Brain pericyte (primary cell): ENCODE measurements around the gene ARHGAP9.
"Not testable (repeated sequence)": the region's sequence is repeated elsewhere in the genome, so short reads cannot be mapped to it uniquely, and the experiment has no call there.

Source experiments
- DNase-seq: peaks from one replicate; pipeline ENCODE4 v3.0.0-alpha.2; 2012; ENCODE audit warnings: low read depth, low spot score

ARHGAP9 gene

DNA sequence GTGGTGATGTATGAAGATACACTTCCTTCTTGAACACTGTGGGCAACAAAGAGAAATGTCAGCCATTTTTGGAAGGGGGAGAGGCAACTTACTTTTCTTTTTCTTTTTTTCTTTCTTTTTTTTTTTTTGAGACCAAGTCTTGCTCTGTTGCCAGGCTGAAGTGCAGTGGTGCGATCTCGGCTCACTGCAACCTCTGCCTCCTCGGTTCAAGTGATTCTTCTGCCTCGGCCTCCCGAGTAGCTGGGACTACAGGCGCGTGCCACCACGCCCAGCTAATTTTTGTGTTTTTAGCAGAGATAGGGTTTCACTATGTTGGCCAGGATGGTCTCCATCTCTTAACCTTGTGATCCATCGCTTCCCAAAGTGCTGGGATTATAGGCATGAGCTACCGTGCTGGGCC lies 38.1 kb upstream of the ARHGAP9 start:
- DNase-seq: not testable (repeated sequence)

DNA sequence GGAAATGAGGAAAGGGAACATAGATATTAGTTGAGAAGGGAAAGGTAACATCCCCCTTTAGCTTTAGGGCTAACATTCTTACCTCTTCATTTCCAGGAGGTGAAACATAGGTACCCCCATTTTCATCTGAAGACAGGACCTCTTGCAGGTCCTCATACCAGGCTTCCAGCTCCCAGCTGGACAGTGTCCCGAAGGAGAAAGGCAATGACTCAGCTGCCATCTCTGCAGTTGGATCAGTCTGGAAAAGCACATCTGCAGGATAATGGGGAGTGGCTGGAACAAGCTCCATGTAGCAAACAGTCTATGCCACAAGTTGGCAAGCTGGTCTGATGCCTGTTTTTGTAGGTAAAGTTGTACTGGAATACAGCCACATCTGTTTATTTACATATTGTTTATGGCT lies 37.5 kb upstream of the ARHGAP9 start:
- DNase-seq: no peak

DNA sequence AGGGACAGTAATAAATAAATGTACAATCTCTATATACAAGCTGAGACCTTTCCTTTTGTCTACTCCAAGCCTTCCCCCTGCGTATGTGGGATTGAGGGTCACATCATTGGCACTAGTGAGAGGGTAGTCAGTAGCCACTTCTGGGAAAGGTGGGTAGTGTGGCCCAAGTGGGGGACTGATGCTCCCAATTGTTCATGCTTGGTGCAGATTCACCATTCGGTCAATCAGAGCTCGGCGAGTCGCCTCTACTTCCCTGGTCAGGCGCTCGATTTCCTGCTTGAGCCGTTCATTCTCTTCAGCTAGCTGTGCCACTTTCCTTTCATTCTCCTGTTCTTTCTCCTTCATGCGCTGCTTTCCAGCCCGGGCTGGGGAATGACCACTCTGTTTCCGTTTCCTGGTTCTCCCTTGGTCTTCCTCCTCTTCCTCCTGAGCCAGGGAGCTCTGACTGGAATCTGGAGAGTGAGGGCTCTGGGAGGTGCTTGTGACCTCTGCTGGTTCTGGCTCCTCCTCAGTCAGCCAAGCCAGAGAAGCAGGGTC lies 37.0 kb upstream of the ARHGAP9 start:
- DNase-seq: no peak

DNA sequence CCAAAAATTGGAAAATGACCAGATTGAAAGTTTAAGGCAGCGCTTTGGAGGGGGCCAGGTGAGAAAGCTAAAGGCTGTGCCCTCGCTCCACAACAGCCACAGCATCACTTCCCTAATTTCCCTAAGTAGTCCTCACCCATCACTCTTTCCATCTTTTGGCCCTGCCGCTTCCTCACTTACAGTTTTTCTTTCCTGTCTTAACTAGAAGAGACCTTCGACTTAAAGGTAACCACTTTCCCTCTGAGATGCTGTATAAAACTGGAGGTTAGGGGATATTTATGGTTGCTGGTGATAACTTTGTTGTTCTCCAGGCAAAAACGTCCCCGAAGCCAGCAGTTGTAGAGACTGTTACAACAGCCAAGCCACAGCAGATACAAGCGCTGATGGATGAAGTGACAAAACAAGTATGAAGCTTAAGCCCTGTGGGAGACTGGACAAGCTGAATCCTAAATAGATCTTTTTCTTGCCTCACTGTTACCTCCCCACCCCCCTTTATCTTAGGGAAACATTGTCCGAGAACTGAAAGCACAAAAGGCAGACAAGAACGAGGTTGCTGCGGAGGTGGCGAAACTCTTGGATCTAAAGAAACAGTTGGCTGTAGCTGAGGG lies 36.4 kb upstream of the ARHGAP9 start:
- DNase-seq: no peak

DNA sequence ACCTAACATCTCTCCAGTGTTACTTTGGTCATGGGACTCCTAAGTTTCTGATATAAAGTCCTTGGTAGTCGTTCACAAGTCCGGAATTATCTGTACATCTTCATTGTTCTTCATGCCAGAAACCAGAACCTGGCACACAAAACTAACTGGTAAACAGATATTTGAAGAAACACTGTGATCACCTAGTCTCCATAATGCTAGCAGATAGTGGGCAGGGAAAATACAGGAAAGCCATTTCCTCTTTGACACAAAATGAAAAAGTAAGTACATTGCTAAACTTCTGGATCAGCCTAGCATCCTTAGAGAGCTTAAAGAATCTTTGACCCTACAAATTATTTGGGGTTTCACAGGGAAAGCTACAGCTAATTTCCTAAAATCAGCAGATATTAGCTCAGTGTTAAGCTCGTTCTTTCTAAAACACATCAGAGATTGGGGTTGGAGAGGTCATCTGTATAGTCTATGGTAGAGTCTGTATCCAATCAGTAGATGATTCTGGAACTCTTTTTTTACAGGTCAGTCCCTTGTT lies 35.8 kb upstream of the ARHGAP9 start:
- DNase-seq: no peak

DNA sequence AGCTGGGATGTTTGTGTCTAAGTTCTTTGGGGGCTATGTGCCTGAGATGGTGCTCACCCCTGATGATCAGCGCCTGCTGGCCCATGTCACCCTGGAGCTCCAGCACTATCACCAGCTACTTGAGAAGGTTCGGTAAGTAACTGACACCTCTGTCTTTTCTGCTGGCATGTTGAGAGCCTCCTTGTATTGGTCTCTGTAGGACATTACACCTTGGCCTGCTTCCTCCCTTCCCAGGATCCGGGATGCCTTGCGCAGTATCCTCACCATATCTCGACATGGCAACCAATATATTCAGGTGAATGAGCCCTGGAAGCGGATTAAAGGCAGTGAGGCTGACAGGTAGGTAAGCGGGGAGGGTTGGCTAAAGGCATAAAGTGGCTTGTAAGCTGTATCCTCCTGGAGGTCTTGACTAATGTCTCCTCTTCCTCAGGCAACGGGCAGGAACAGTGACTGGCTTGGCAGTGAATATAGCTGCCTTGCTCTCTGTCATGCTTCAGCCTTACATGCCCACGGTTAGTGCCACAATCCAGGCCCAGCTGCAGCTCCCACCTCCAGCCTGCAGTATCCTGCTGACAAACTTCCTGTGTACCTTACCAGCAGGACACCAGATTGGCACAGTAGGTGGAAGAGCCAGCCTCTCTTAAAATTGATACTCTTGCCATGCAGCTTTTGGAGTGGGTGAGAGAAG lies 35.2 kb upstream of the ARHGAP9 start:
- no peak for DNase-seq

DNA sequence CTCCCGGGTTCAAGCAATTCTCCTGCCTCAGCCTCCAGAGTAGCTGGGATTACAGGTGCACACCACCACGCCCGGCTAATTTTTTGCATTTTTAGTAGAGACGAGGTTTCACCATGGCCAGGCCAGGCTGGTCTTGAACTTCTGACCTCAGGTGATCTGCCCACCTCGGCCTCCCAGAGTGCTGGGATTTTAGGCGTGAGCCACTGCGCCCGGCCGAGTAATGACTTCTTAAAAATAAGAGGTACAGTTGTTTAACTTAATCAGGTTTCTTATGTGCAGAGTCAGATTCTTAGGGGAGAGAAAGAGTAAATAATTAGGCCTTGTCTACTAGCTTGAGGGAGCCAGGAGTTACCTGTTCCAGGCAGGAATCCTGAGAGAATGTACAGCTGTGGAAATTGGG lies 34.6 kb upstream of the ARHGAP9 start:
- not testable (repeated sequence) for DNase-seq

DNA sequence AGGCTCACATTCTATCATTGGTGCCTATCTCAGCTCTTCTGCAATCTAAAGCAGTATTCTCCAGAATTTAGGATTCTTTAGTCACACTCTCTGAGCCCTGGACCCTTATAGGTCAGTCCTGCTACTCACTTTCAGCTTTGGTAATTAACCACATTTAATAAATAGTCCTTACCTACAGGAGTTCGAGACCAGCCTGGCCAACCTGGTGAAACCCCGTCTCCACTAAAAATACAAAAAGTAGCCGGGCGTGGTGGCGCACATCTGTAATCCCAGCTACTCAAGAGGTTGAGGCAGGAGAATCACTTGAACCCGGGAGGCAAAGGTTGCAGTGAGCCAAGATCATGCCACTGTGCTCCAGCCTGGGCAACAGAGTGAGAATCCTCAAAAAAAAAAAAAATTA lies 34.0 kb upstream of the ARHGAP9 start:
- DNase-seq: not testable (repeated sequence)

DNA sequence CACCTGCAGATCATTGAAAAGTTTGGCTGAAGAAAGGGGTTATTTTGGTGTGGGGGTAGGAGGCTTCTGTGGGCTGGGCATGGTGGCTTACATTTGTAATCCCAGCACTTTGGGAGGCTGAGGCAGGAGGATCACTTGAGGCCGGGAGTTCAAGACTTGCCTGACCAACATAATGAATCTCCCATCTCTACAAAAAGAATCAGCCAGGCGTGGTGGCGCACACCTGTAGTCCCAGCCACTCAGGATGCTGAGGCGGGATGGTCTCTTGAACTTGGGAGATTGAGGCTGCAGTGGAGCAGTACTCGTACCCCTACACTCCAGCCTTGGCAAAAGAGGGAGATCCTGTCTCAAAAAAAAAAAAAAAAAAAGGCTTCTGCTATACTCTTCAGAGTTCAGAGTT lies 33.6 kb upstream of the ARHGAP9 start:
- no peak for DNase-seq

DNA sequence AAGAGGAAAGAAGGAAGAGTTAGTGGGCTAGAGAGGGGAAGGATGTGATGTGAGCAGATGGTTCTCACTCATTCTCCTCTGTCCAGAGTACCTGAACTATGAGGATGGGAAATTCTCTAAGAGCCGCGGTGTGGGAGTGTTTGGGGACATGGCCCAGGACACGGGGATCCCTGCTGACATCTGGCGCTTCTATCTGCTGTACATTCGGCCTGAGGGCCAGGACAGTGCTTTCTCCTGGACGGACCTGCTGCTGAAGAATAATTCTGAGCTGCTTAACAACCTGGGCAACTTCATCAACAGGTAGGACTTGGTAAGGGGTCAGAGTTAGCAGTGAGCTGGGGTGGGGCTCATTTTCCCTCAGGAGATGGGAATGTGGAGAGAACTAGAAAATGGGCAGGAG lies 33.0 kb upstream of the ARHGAP9 start:
- DNase-seq: no peak

DNA sequence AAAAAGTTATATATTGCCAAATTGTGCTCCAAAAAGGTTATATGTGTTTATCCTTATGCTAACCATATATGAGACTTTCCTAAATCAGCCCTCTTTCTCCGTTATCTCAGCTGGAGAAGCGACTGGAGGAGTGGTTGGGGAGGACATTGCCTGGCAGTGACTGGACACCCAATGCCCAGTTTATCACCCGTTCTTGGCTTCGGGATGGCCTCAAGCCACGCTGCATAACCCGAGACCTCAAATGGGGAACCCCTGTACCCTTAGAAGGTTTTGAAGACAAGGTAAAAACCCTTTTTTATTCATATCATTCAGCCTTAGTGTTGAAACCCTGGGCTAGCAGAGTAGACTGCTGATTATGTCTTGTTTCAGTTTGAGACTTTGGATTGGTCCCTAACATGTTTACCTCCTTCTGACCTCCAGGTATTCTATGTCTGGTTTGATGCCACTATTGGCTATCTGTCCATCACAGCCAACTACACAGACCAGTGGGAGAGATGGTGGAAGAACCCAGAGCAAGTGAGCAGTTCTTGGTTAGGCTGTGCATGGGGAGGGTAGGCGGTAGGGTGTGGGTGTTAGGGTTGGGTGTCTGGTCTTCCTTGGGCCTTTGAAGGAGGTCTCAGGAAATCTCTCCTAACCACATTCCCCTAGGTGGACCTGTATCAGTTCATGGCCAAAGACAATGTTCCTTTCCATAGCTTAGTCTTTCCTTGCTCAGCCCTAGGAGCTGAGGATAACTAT lies 32.1 kb upstream of the ARHGAP9 start:
- DNase-seq: no peak

DNA sequence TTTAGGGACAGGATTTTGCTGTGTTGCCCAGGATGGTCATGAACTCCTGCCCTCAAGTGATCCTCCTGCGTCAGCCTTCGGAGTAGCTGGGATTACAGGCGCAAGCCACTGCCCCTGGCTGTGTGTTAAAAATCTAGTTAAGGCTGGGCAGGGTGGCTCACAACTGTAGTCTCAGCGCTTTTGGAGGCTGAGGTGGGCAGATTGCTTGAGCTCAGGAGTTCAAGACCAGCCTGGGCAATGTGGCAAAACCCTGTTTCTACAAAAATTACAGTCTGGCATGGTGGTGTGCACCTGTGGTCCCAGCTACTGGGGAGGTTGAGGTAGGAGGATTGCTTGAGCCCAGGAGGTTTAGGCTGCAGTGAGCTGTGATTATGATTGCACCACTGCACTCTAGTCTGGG lies 31.5 kb upstream of the ARHGAP9 start:
- no peak for DNase-seq

DNA sequence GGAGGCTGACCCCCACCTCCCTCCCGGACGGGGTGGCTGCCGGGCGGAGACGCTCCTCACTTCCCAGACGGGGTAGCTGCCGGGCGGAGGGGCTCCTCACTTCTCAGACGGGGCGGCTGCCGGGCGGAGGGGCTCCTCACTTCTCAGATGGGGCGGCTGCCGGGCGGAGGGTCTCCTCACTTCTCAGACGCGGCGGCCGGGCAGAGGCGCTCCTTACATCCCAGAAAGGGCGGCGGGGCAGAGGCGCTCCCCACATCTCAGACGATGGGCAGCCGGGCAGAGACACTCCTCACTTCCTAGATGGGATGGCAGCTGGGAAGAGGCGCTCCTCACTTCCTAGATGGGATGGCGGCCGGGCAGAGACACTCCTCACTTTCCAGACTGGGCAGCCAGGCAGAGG lies 28.1 kb upstream of the ARHGAP9 start:
- not testable (repeated sequence) for DNase-seq

DNA sequence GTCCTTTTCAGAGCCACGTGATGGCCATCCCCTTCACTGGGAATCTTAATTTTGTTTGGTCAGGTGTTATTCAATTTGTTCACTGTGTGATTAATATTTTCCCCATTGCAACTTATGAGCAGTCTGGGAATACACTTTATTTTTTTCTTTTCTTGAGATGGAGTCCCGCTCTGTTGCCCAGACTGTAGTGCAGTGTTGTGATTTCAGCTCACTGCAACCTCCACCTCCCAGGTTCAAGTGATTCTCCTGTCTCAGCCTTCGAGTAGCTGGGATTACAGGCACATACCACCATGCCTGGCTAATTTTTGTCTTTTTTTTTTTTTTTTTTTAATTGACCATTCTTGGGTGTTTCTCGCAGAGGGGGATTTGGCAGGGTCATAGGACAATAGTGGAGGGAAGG lies 26.9 kb upstream of the ARHGAP9 start:
- not testable (repeated sequence) for DNase-seq

DNA sequence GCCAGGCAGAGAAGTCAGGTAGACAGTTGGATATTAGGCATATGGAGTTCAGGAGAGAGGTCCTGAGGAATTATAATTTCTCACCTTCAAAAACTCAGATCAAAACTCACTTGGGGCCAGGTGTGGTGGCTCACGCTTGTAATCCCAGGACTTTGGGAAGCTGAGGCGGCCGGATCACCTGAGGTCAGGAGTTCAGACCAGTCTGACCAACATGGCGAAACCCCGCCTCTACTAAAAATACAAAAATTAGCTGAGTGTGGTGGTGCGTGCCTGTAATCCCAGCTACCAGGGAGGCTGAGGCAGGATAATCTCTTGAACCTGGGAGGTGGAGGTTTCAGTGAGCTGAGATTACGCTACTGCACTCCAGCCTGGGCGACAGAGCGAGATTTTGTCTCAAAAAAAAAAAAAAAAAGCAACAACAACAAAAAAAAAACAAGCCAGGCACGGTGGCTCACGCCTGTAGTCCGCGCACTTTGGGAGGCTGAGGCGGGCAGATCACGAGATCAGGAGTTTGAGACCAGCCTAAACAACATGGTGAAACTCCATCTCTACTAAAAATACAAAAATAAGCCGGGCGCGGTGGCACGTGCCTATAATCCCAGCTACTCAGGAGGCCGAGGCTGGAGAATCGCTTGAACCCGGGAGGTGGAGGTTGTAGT lies 22.8 kb upstream of the ARHGAP9 start:
- DNase-seq: not testable (repeated sequence)

DNA sequence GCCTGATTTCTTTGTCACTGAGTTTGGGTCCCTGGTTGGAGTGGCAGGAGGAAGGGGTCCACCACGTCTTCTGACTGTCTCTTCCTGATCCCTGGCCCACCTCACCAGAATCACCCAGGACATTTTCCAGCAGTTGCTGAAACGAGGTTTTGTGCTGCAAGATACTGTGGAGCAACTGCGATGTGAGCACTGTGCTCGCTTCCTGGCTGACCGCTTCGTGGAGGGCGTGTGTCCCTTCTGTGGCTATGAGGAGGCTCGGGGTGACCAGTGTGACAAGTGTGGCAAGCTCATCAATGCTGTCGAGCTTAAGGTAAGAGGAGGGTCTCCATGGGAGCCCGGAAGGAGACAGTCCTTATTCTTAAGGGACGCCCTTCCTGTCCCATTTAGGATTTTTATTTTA lies 20.5 kb upstream of the ARHGAP9 start:
- DNase-seq: no peak

DNA sequence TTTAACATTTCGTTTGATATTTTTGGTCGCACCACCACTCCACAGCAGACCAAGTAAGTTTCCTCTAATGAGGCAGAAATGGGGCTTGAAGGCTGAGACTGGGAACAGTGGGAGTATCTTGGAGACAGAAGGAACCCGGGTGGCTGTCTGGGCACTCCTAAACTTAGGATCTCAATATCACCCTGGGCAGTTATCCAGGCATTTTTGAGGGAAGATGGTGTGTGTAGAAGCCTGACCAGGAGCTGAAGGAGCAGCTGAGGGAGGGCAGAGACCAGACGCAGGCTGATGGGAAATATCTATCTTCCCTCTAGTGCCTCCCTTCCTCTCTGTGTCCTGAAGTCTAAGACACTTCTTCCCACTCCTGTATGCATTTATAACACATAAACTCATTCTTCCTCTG lies 18.9 kb upstream of the ARHGAP9 start:
- DNase-seq: no peak

DNA sequence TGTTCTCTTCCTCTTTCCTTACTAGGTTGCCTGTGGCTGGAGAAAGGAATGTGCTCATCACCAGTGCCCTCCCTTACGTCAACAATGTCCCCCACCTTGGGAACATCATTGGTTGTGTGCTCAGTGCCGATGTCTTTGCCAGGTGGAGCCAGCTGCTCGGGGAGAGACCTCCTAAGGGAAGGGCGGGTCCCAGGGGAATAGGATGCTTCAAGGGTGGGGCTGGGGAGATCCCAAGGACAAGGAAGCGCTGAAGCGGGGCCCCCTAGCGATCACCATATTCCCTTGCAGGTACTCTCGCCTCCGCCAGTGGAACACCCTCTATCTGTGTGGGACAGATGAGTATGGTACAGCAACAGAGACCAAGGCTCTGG lies 18.5 kb upstream of the ARHGAP9 start:
- DNase-seq: no peak

DNA sequence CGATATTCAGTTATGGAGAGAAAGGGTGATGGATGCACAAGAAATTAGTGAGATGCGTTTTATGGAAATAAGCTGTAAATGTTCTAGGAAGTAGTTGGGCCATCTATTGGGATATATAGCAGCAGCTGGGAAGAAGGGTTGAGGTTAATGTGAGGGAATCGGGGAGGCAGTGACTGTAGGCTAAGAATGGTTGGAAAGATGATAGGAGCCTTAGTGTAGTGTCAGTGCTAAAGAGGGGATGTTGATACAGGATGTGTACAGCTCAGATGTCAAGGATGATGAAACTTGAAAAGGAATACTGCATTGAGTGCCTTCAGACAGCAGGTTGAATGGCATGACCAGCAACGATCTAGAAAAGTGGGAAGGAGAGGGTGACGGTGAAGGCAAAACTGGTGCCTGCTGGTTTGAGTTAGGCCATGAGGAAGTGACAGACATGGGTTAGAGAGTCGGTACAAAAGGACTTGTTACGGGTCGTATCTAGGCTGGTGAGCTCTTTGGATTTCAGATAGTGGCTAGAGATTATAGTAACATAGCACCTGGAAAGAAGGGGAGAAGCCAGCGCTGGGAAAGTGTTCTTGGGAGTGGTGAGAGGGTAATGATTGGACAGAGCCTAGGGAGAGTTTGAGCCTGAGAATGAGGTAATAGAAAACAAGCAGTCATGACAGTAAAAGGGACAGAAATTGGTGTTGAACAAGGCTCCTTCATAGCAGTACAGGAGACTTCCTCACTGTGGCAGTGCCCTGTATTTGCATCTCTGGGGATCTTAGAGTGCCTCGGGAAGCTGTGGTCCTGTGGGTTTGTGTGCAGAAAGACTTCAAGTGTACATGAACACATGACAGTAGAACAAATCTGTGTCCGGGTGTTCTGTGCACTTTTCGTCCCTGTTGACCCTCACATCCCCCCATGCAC lies 17.8 kb upstream of the ARHGAP9 start:
- no peak for DNase-seq

DNA sequence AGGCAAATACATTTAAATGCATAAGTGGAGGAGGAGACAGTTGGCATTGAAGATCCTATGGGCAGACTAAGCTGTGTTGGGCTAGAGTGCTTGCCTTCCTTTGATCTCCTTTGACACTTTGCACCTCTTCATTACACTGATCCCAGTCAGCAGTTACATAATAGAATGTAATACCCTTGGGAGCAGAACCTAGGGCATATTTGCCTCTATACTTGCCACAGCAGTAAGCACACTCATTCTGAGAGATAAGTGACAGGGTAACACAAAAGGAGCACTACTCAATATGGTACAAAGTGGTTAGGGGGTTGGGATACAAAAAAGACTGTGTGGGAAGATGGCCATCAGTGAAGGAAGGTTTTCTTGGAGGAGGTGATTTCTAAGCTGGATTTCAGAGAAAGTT lies 17.2 kb upstream of the ARHGAP9 start:
- no peak for DNase-seq
